Activated T-cell treated with anti-CD3 and anti-CD28 coated beads for 1 hour (primary cell): ENCODE data around the gene TBC1D2B.
A peak's percentile ranks its signal among the peaks of the same experiment; 100 is the strongest.

ENCODE experiments used
- DNase-seq: peaks from one replicate; pipeline ENCODE4 v3.0.0-alpha.2; 2020; ENCODE audit warnings: low read depth

The TBC1D2B gene

GRCh38 chr15:78077053-78077870 is at the start of gene TBC1D2B:
TBC1D2B (minus strand) TSS chr15:78077711; CDS start chr15:78077652, 59 bp downstream.
- peak; percentile 64 for DNase-seq

- DNase-seq = no peak
Measured at GRCh38 chr15:78125267-78125666, 47.8 kb upstream of the TBC1D2B start.

- DNase-seq = no peak
Measured at GRCh38 chr15:78120523-78120922, 43.0 kb upstream of the TBC1D2B start.

GRCh38 chr15:78112551-78112950 is 35.0 kb upstream of the TBC1D2B start:
- no peak for DNase-seq

- no peak for DNase-seq
Measured at GRCh38 chr15:78111788-78112187, 34.3 kb upstream of the TBC1D2B start.

GRCh38 chr15:78110916-78111475 is 33.5 kb upstream of the TBC1D2B start:
- DNase-seq = no peak

- DNase-seq = no peak
Measured at GRCh38 chr15:78110096-78110495, 32.6 kb upstream of the TBC1D2B start.

GRCh38 chr15:78109156-78109555 is 31.6 kb upstream of the TBC1D2B start:
- DNase-seq = no peak

- DNase-seq = peak; percentile 79
Measured at GRCh38 chr15:78108300-78109084, 31.0 kb upstream of the TBC1D2B start.

GRCh38 chr15:78107471-78107870 is 30.0 kb upstream of the TBC1D2B start:
- no peak for DNase-seq

GRCh38 chr15:78105476-78106241 is 28.1 kb upstream of the TBC1D2B start:
- DNase-seq = no peak

GRCh38 chr15:78104566-78105475 is 27.3 kb upstream of the TBC1D2B start:
- DNase-seq = no peak

- no peak for DNase-seq
Measured at GRCh38 chr15:78104119-78104479, 26.6 kb upstream of the TBC1D2B start.

- DNase-seq = peak; percentile 19
Measured at GRCh38 chr15:78103406-78104118, 26.1 kb upstream of the TBC1D2B start.

- DNase-seq = no peak
Measured at GRCh38 chr15:78102741-78103140, 25.2 kb upstream of the TBC1D2B start.

- no peak for DNase-seq
Measured at GRCh38 chr15:78102211-78102610, 24.7 kb upstream of the TBC1D2B start.

GRCh38 chr15:78101423-78102105 is 24.1 kb upstream of the TBC1D2B start:
- no peak for DNase-seq

- DNase-seq = no peak
Measured at GRCh38 chr15:78100886-78101285, 23.4 kb upstream of the TBC1D2B start.

- DNase-seq = no peak
Measured at GRCh38 chr15:78098131-78098755, 20.7 kb upstream of the TBC1D2B start.
